HL-60/S4 treated with retinoic acid at 250 ng/mL for 4 days and 3 days (cell line): ENCODE data around the gene NKG7.
"Not testable (repeated sequence)": the region's sequence is repeated elsewhere in the genome, so short reads cannot be mapped to it uniquely, and the experiment has no call there.

Experiments
- in situ Hi-C: fragments of 300-500 bp; cut with MboI; formaldehyde crosslinking; loops from 2 replicates; pipeline ENCODE4 v1.7.0; 2022; ENCODE audit warnings: low sequenced_read_pairs

Gene NKG7, protein sequence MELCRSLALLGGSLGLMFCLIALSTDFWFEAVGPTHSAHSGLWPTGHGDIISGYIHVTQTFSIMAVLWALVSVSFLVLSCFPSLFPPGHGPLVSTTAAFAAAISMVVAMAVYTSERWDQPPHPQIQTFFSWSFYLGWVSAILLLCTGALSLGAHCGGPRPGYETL

DNA sequence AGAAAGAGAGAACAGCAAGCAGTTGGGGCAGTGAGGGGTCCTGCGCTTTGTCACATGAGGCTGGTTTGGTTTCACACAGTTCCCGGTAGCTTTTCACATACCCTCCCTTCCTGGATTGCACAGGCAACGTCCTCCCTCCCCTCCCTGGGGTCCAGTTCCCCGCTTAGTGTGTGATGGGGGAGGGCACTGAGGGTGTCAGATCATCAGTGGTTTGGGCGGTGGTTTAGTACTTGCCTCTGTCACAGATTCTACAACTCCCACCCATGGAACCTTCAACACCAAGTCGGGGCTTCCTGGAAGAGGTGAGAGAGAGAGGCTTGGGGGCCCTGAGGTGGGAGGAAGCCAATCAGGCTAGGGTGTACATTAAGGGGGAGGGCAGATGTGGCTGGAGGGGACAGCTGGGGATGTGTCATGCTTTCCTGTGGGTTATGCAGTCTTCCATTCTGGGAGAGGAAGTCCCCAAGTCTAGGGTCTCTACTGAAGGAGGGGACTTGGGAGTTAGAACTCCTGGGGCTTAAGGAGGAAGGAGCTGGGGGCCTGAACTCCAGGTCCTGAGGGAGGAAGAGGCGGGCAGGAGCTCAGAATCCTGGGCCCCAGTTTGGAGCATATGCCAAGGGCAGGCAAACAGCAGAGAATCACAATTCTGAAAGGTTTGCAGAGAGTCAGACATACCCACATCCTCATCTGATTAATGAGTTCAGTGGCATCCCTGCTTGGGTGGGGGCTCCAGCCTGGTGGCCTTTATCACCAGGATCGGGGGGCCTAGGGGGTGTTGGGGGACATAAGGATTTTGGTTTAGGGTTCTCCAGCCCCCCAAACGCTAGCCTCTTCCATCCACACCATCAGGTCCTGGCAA, at the start of gene NKG7:
Gene NKG7, minus strand, starts transcription at position 6 of the 856 bp plus-strand sequence. CDS start 119 bp downstream, outside the sequence.
- in situ Hi-C loops = no loop called here

- in situ Hi-C loops = no loop called here
These were observed 49.6 kb upstream of the NKG7 start for GRCh38 chr19:51422053-51422448.

DNA sequence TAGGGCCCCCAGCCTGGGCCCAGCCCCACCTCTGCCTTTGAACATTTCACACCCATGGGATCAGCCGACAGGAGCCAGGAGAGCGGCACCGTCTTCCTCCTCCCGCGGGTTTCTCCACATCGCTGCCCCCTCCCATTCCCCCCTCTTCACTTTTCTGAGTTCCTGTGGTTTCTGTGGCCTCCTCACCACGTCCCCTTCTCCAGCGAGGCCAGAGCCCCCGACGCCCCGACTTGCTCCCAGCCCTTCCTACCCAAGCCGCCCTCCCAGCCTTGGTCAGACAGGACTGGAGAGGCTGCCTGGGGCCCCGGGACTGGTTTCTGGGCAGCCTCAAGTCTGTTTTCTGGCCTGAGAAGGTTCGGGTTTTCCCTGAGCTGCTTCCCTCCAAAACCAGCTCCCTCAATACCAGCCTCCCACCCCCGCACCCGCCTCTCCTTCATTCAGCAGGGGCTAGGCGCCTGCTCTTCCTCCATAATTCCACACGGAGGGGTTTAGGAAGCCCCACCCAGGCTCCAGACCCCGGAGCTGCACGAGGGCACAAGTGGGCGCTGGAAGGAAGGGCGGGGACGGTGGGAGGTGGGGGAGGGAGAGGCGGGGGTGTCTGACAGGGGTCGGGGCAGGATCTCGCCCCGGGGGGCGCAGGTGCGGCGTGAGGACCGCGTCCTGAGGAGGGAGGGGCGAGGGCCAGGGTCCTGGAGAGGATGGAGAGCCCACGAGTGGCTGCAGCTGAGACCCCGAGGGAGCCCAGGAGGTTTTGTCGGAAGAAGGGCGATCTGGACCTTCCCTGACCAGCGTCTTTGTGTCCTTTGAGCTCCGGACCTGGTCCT, 49.0 kb upstream of the NKG7 start:
- in situ Hi-C loops = no loop called here

- in situ Hi-C loops = not testable (repeated sequence)
These were observed 48.1 kb upstream of the NKG7 start for GRCh38 chr19:51420511-51420910.

DNA sequence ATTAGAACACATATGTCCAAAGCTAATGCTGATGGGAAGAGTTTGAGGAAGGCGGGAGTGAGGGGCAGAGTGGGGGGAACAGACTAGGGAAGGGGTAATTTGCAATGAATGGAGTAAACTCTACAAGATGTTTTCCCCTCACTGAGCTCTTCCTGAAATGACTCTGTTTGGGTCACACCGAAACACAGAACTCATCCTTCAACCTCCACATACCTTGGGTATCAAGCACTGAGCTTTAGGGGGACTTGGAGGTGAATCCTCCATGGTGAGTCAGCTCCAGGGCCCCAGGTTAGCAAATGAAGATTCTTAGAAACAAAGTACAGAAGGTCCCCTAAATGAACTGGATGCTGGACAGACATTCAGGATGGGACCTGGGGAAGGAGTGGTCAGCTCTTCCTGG, 46.3 kb upstream of the NKG7 start:
- in situ Hi-C loops = no loop called here

DNA sequence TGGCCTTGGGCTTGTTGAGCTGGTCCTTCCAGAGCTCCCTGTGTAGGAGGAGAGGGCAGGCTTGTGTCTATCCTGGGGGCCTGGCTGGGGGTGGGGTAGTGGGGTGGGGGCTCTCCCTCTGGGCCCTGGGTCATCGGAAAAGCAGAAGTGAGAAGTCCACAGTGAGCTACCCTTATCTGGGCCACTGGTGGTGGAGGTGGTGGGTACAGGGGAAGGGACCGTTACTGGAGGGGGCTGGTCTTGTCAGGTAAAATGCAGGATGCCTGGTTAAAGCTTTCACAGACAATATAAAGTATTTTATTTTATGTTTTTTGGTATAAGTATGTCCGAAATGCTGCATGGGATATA, 45.3 kb upstream of the NKG7 start:
- in situ Hi-C loops = no loop called here

DNA sequence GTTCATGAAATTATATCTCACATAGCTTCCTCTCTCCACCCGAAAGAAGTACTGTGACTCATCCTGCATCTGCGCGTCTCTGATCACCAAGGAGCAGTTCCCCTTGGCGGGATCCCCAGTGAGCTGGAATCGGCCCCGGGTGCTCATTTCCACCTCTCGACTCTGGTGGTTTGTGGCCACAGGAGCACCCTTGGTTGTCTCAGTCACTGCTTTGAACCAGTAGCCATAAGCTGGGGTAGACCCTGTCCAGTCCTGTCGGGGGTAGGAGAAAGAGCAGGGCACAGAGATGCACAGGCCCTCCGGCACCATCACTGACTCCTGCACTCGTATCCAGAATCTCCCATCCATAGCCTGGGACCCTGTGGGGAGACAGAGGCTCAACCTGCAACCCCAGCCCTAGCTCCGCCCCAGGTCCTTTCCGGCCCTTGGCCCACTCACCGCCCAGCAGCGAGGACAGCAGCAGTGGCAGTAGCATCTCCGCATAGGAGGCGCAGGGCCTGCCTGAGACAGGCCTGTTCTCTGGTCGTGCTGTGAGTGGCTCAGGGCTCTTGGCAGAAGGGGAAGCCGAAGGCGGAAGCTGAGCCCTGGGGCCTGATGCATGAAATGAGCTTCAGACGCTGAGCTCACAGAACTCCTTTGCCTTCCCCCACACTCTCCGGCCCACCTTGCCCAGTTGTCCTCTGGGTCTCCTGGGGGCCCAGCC, 44.8 kb upstream of the NKG7 start, which contains the start of gene SIGLEC10:
Gene SIGLEC10, minus strand, starts transcription at position 536 of the 703 bp plus-strand sequence. Its CDS starts 61 bp downstream, at position 475.
- in situ Hi-C loops = no loop called here

GRCh38 chr19:51416422-51416821, 44.0 kb upstream of the NKG7 start:
- in situ Hi-C loops = not testable (repeated sequence)

DNA sequence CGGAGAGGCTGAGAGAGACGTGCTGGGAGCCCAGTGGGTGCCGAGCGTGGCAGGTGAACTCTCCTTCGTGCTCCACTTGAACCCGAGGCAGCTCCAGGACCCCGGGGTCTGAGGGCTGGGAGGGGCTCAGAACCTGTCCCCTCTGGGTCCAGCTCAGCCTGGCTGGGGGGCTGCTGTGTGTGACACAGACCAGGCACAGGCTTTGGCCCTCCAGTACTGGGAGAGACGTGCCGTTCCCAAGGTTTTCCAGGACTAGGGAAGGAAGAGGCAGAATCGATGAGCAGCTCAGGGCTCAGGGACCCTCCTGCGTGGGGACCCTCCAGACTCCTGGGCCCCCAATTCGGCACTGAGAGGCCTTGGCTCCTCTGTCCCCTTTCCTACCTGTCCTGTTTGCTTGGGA, 42.7 kb upstream of the NKG7 start:
- in situ Hi-C loops = no loop called here

DNA sequence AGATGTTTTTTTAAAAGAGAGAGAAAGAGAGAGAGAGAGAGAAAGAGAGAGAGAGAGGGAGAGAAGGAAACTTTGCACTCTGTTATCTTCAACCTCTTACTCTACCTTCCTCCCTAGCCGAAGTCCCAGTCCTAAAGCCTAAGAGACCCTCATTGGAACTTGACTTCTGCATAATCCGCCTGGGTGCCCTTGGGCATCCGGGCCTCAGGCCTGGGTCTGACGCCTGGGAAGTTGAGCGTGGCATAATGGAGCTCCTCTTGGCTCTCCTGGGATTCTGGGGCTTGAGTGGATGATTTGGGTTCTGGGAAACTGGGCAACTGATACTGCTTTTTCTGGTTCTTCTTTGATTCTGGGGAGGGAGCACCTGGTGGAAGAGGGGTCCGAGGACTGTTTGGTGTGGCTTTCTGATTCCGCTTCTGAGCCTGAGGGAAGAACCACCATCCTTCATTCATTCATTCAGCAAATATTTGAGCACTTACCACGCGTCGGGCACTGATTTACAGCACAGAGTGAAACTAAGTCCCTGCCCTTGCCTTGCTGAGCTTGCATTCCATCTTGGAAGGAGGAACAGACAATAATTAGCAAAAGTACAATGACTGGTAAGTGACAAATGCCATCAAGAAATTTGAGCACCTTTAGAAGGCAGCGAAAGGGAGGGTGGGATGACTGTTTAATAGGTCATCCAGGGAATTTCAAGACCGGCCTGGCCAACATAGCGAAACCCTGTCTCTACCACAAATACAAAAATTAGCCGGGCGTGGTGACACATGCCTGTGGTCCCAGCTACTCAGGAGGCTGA, 38.7 kb upstream of the NKG7 start:
- in situ Hi-C loops = no loop called here

GRCh38 chr19:51407511-51408131, 35.2 kb upstream of the NKG7 start:
- in situ Hi-C loops = no loop called here

DNA sequence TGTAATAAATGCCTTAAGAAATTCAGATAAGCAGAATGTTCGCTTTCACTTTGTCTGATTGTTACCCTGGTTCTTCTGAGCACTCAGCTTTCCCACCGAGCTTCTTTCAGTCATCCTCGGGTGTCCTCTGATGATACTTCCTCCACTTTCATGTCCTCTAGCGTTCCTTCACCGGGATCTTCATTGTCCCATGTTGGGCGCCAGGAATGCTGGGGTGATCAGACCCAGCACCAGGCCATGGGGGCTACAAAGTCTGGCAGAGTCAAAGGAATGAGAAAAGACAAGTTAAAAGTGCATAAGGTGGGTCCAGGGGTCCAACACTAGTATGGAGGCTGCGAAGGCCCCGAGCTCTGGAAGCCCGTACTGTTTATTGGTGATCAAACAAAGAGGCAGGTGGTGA, 29.7 kb upstream of the NKG7 start:
- in situ Hi-C loops = no loop called here

GRCh38 chr19:51399936-51400335, 27.5 kb upstream of the NKG7 start:
- in situ Hi-C loops = not testable (repeated sequence)

- in situ Hi-C loops = no loop called here
These were observed 26.8 kb upstream of the NKG7 start for GRCh38 chr19:51399231-51399630.

GRCh38 chr19:51398096-51398704, 25.7 kb upstream of the NKG7 start:
- in situ Hi-C loops = no loop called here

DNA sequence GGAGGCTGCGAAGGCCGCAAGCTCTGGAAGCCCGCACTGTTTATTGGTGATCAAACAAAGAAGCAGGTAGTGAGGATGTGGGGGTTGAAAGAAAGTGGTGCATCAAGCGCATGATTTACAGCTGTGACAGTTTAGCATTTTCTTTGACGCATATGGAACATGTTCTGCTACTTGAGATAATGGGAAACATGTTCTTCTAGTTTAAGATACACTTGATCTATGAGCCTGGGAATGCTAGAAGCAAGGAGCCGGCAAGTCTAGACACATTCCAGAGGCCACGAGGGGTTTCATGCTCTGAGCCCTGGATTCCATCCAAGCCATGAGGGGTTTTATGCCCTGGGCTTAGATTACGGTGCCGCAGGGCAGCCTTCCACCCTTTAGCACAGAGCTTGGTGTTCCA, 25.0 kb upstream of the NKG7 start:
- in situ Hi-C loops = not testable (repeated sequence)

GRCh38 chr19:51396175-51396574, 23.7 kb upstream of the NKG7 start:
- in situ Hi-C loops = no loop called here

- in situ Hi-C loops = no loop called here
These were observed 21.8 kb upstream of the NKG7 start for GRCh38 chr19:51394050-51394836.

DNA sequence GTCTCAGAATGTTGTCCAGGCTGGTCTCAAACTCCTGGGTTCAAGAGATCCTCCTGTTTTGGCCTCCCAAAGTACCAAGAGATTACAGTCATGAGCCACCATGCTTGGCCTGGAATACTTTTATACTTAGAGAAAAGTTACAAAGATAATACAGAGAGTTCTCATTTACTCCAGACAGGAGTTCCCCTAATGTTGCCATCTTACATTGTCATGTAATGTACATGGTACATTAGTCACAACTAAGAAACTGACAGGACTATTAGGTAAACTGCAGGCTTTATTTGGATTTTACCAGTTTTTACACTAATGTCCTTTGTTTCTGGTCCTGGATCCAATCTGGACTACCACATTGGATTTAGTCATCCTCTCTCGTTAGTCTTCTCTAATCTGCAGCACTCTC, 20.2 kb upstream of the NKG7 start:
- in situ Hi-C loops = no loop called here
